Right atrium auricular region (tissue), 2 donors: ENCODE measurements around the gene ILKAP. TPM values are rescaled to one million over a fixed set of nuclear protein-coding genes. Genes with fewer than 3 reads are reported as not detected.

Source experiments
- DNase-seq: peaks from one replicate; pipeline ENCODE4 v3.0.0-alpha.2; 2019; ENCODE audit warnings: low spot score
- H3K27ac ChIP-seq, 2 donors: fragments of 200-600 bp; sonication (generic); 1 replicate in 1 of 2; 2 replicates in 1 of 2; pipeline ENCODE4 v1.5.1; 2016 to 2019
- H3K27me3 ChIP-seq, 2 donors: fragments of 200-600 bp; sonication (generic); one replicate each; pipeline versions ENCODE4 v1.5.1 to v1.6.0; 2017 to 2019
- H3K36me3 ChIP-seq: fragments of 200-600 bp; sonication (generic); one replicate; pipeline ENCODE4 v1.5.1; 2016
- H3K4me1 ChIP-seq, 2 donors: fragments of 200-600 bp; sonication (generic); one replicate each; pipeline versions ENCODE4 v1.5.1 to v1.6.0; 2017 to 2019
- H3K4me3 ChIP-seq, 2 donors: fragments of 200-600 bp; sonication (generic); 1 replicate in 1 of 2; 2 replicates in 1 of 2; pipeline ENCODE4 v1.5.1; 2017 to 2019; ENCODE audit warnings: mild to moderate bottlenecking in 1 of 2, moderate library complexity in 1 of 2
- H3K9me3 ChIP-seq, 2 donors: fragments of 200-600 bp; sonication (generic); one replicate each; pipeline ENCODE4 v1.5.1; 2019
- total RNA-seq, 2 donors: library from RNA; depleted of rRNA; stranded (reverse); fragments of >200 nt; gene quantifications; one replicate each; pipeline ENCODE4 v1.1.0, GENCODE V29; 2016
- TF ChIP-seq, protein P1 (sequence below), 2 donors: fragments of 200-600 bp; sonication (generic); IDR thresholded peaks; one replicate each; pipeline ENCODE4 v1.5.1; 2019; ENCODE audit warnings: antibody characterized with exemption in 2 of 2

ILKAP gene
- total RNA-seq, 2 donors from 2014 or later = 15.9 to 17.6 TPM

- no peaks in the 10 kb centered on the region for H3K27me3 ChIP-seq
- H3K4me3 ChIP-seq = no peak overlapping the region
- H3K36me3 ChIP-seq = peaks cover 16% of the 10 kb centered on the region
- H3K9me3 ChIP-seq = no peaks in the 10 kb centered on the region
- TF ChIP-seq, protein P1, sequence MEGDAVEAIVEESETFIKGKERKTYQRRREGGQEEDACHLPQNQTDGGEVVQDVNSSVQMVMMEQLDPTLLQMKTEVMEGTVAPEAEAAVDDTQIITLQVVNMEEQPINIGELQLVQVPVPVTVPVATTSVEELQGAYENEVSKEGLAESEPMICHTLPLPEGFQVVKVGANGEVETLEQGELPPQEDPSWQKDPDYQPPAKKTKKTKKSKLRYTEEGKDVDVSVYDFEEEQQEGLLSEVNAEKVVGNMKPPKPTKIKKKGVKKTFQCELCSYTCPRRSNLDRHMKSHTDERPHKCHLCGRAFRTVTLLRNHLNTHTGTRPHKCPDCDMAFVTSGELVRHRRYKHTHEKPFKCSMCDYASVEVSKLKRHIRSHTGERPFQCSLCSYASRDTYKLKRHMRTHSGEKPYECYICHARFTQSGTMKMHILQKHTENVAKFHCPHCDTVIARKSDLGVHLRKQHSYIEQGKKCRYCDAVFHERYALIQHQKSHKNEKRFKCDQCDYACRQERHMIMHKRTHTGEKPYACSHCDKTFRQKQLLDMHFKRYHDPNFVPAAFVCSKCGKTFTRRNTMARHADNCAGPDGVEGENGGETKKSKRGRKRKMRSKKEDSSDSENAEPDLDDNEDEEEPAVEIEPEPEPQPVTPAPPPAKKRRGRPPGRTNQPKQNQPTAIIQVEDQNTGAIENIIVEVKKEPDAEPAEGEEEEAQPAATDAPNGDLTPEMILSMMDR (IDR thresholded peaks at IDR 0.05) = no peak
- no peak for DNase-seq
- peaks cover 0 to 38% of the 10 kb centered on the region in 2 donors for H3K4me1 ChIP-seq
- H3K27ac ChIP-seq = peak overlapping the region in 1 of 2 donors; percentile 89
Observed at GRCh38 chr2:238145046-238145445, 58.4 kb downstream of the ILKAP start.

DNA sequence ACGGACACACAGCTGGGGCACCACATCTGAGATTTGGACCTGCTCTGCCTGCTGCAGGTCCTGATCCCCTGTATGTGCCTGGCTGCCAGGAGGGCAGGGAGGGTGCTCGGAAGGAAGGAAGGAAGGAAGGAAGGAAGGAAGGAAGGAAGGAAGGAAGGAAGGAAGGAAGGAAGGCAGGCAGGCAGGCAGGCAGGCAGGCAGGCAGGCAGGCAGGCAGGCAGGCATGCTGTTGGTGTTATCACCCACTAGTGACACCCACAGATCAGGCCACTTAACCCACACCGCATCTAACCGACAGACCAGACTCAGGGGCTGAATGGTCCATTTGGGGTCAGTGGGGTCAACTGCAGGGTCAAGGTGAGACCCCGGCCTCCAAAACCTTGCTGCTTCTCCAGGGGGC lies 59.2 kb downstream of the ILKAP start:
- no peak overlapping the region for H3K4me3 ChIP-seq
- H3K36me3 ChIP-seq = peaks cover 16% of the 10 kb centered on the region
- peaks cover 0 to 45% of the 10 kb centered on the region in 2 donors for H3K4me1 ChIP-seq
- peak overlapping the region; percentile 66 to 89 for H3K27ac ChIP-seq
- DNase-seq = no peak
- no peaks in the 10 kb centered on the region for H3K9me3 ChIP-seq
- TF ChIP-seq, protein P1 (IDR thresholded peaks at IDR 0.05) = no peak
- H3K27me3 ChIP-seq = no peaks in the 10 kb centered on the region

DNA sequence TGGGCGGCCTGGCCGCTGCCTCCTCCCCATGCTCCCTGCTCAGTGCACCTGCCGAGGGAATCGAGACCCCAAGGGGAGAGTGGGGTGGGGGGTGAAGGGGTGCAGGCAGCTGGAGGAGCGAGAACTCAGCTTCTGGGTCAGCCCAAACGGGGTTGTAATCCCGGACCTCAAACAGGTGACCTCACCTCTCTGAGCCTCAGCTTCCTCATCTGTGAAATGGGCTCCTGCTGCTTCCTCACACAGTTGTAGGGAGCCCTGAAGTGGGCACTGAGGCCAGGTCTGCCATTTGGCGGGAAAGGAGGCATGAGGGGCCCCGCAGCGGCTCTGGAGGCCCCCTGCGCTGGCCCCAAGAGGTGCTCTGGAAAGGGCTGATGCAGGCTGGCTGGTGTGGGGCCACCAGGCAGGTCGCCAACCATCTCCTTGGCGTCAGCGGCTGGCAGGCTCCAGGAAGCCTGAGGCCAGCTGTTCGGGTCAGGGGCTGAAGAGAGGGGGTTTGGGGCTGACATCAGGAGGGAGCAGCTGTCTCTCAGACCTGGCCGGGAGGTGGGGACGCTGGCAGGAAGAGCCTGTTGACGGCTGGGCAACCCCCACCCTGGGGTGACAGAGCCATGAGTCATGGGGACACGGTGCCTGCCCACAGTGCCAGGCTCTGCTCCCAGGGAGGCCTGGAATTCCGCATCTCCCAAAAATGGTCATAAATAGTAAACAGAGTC lies 60.1 kb downstream of the ILKAP start:
- Histone ChIP-seq H3K4me3 (no peak overlapping the region), H3K4me1 (peaks cover 0 to 52% of the 10 kb centered on the region in 2 donors), H3K9me3 (no peaks in the 10 kb centered on the region), H3K36me3 (peaks cover 9% of the 10 kb centered on the region), H3K27me3 (no peaks in the 10 kb centered on the region), H3K27ac (peak overlapping the region; percentile 66 to 89)
- TF ChIP-seq, protein P1 (IDR thresholded peaks at IDR 0.05) = no peak
- DNase-seq = no peak

- TF ChIP-seq, protein P1 (IDR thresholded peaks at IDR 0.05) = no peak
- Histone ChIP-seq H3K4me3 (peak overlapping the region in 1 of 2 donors; percentile 26), H3K27ac (peak overlapping the region; percentile 66 to 89), H3K4me1 (peaks cover 0 to 60% of the 10 kb centered on the region in 2 donors), H3K36me3 (peaks cover 8% of the 10 kb centered on the region), H3K27me3 (no peaks in the 10 kb centered on the region), H3K9me3 (no peaks in the 10 kb centered on the region)
- DNase-seq = no peak
Observed at GRCh38 chr2:238142382-238143205, 60.9 kb downstream of the ILKAP start.

DNA sequence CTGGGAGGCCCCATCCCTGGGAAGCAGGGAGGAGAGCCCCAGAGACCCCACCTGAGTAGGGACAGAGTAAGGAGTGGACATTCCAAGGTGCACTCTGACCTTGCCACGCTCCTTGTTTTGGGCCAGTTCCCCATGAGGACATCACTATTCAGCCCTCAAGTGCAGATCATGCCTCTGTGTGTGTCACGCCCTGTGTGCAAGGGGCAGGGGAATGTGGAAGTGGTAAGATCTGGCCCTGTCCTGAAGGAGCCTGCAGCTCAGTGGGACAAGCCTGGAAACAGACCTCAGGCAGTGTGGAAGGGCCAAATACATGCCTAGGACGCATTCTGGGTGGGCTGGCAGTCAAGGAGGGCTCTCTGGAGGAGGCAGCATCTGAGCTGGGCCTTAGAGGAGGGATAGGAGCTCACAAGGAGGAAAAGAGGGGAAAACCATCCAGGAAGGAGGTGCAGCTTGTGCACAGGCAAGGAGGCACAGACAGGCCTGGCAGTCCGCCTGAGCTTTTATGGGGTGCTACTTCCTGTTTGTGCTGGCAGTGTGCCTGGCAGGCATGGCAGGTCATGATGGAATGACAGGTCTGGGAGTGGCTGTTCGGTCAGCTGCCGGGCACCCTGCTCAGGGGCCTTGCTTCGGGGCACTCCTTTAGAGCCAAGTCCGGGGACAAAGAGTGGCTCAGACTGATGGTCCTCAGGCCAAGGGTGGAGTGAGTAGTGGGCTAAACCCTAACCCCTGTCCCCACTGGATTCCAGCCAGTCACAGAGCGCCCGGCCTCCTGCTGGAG lies 61.8 kb downstream of the ILKAP start:
- peak overlapping the region; percentile 66 to 89 for H3K27ac ChIP-seq
- peaks cover 0 to 68% of the 10 kb centered on the region in 2 donors for H3K4me1 ChIP-seq
- no peak for DNase-seq
- peak overlapping the region in 1 of 2 donors; percentile 26 for H3K4me3 ChIP-seq
- no peaks in the 10 kb centered on the region for H3K9me3 ChIP-seq
- no peaks in the 10 kb centered on the region for H3K27me3 ChIP-seq
- TF ChIP-seq, protein P1 (IDR thresholded peaks at IDR 0.05) = no peak
- H3K36me3 ChIP-seq = peaks cover 8% of the 10 kb centered on the region
